ENCODE results near the gene TMCO4. TPM values are rescaled to one million over a fixed set of nuclear protein-coding genes. Genes with fewer than 3 reads are reported as not detected.

Gene TMCO4
- total RNA-seq, 1 experiment from 2014 or later: 7.2 TPM

DNA sequence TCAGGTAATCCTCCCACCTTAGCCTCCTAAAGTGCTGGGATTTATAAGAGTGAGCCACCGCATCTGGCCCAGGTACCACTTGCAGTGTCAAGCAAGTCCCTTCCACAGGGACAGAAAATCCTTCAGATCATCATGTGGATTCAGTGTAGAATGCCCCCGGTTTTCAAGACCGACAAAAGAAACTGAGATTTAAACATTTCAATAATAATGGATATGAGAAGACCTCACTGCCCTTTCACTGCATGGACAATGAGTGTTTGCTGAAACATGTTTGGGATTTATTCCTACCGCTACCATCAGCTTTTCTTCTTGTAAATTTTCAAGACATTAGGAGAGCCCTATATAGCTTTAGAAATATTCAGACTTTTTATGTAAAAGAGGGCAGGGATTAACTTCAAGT lies 93.6 kb downstream of the TMCO4 start:
- ChIA-PET CTCF (interaction anchor here (0.6 to 4.7 kb wide), 6 partner anchors 9 to 124 kb away, joined by 3 to 208 read pairs (median 8); no protein-coding TSS in a partner anchor), POLR2A (no interaction called here)
- Mint-ChIP-seq H3K27me3 (ENCODE audit: low read depth) (no peaks in the 10 kb centered on the region), H3K9me3 (no peaks in the 10 kb centered on the region), H3K4me3 (no peak overlapping the region), H3K36me3 (no peaks in the 10 kb centered on the region), H3K27ac (no peak overlapping the region), H3K4me1 (peaks cover 14% of the 10 kb centered on the region)
- DNase-seq (ENCODE audit: low spot score) (no peak), ATAC-seq (no peak)
- TF ChIP-seq, protein P1, sequence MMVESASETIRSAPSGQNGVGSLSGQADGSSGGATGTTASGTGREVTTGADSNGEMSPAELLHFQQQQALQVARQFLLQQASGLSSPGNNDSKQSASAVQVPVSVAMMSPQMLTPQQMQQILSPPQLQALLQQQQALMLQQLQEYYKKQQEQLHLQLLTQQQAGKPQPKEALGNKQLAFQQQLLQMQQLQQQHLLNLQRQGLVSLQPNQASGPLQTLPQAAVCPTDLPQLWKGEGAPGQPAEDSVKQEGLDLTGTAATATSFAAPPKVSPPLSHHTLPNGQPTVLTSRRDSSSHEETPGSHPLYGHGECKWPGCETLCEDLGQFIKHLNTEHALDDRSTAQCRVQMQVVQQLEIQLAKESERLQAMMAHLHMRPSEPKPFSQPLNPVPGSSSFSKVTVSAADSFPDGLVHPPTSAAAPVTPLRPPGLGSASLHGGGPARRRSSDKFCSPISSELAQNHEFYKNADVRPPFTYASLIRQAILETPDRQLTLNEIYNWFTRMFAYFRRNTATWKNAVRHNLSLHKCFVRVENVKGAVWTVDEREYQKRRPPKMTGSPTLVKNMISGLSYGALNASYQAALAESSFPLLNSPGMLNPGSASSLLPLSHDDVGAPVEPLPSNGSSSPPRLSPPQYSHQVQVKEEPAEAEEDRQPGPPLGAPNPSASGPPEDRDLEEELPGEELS (CRISPR knock-in tag; IDR thresholded peaks at IDR 0.05): no peak
- TF ChIP-seq, protein P2, sequence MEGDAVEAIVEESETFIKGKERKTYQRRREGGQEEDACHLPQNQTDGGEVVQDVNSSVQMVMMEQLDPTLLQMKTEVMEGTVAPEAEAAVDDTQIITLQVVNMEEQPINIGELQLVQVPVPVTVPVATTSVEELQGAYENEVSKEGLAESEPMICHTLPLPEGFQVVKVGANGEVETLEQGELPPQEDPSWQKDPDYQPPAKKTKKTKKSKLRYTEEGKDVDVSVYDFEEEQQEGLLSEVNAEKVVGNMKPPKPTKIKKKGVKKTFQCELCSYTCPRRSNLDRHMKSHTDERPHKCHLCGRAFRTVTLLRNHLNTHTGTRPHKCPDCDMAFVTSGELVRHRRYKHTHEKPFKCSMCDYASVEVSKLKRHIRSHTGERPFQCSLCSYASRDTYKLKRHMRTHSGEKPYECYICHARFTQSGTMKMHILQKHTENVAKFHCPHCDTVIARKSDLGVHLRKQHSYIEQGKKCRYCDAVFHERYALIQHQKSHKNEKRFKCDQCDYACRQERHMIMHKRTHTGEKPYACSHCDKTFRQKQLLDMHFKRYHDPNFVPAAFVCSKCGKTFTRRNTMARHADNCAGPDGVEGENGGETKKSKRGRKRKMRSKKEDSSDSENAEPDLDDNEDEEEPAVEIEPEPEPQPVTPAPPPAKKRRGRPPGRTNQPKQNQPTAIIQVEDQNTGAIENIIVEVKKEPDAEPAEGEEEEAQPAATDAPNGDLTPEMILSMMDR (IDR thresholded peaks at IDR 0.05): no peak

DNA sequence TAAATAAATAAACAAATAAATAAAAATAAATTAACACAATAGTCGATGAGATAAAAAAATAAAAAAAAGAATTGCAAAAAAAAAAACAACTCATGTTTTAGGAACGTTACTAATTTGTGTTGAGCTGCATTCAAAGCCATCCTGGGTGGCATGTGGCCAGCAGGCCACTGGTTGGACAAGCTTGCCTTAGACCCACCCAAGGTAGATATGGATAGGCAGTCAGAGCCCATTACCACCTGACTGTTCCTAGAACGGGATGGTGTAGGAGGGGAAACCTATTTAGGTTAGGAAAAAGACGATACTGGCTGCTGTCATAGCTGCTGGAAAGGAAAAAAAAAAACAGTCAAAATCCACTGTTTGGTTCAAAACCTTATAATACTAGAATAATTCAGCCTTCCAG lies 94.3 kb downstream of the TMCO4 start:
- ATAC-seq: no peak
- no peaks in the 10 kb centered on the region for H3K9me3 Mint-ChIP-seq
- H3K27me3 Mint-ChIP-seq (ENCODE audit: low read depth): no peaks in the 10 kb centered on the region
- peaks cover 14% of the 10 kb centered on the region for H3K4me1 Mint-ChIP-seq
- no peak overlapping the region for H3K27ac Mint-ChIP-seq
- H3K36me3 Mint-ChIP-seq: no peaks in the 10 kb centered on the region
- TF ChIP-seq HMGA2 (CRISPR knock-in tag; IDR thresholded peaks at IDR 0.05) (peak; percentile 85), NFATC4 (CRISPR knock-in tag; IDR thresholded peaks at IDR 0.05) (no peak)
- TF ChIP-seq, protein P3, sequence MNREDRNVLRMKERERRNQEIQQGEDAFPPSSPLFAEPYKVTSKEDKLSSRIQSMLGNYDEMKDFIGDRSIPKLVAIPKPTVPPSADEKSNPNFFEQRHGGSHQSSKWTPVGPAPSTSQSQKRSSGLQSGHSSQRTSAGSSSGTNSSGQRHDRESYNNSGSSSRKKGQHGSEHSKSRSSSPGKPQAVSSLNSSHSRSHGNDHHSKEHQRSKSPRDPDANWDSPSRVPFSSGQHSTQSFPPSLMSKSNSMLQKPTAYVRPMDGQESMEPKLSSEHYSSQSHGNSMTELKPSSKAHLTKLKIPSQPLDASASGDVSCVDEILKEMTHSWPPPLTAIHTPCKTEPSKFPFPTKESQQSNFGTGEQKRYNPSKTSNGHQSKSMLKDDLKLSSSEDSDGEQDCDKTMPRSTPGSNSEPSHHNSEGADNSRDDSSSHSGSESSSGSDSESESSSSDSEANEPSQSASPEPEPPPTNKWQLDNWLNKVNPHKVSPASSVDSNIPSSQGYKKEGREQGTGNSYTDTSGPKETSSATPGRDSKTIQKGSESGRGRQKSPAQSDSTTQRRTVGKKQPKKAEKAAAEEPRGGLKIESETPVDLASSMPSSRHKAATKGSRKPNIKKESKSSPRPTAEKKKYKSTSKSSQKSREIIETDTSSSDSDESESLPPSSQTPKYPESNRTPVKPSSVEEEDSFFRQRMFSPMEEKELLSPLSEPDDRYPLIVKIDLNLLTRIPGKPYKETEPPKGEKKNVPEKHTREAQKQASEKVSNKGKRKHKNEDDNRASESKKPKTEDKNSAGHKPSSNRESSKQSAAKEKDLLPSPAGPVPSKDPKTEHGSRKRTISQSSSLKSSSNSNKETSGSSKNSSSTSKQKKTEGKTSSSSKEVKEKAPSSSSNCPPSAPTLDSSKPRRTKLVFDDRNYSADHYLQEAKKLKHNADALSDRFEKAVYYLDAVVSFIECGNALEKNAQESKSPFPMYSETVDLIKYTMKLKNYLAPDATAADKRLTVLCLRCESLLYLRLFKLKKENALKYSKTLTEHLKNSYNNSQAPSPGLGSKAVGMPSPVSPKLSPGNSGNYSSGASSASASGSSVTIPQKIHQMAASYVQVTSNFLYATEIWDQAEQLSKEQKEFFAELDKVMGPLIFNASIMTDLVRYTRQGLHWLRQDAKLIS (CRISPR knock-in tag; IDR thresholded peaks at IDR 0.05; ENCODE audit: borderline replicate concordance): no peak
- POLR2A ChIA-PET: interaction anchor here (1.6 kb wide), 1 partner anchor 10 kb away, joined by 5 read pairs; no protein-coding TSS in a partner anchor
- CTCF ChIA-PET: interaction anchor here (0.6 to 4.7 kb wide), 22 partner anchors 9 to 347 kb away, joined by 3 to 208 read pairs (median 8); partner anchors contain the start of gene OTUD3
- no peak for DNase-seq (ENCODE audit: low spot score)
- H3K4me3 Mint-ChIP-seq: no peak overlapping the region

DNA sequence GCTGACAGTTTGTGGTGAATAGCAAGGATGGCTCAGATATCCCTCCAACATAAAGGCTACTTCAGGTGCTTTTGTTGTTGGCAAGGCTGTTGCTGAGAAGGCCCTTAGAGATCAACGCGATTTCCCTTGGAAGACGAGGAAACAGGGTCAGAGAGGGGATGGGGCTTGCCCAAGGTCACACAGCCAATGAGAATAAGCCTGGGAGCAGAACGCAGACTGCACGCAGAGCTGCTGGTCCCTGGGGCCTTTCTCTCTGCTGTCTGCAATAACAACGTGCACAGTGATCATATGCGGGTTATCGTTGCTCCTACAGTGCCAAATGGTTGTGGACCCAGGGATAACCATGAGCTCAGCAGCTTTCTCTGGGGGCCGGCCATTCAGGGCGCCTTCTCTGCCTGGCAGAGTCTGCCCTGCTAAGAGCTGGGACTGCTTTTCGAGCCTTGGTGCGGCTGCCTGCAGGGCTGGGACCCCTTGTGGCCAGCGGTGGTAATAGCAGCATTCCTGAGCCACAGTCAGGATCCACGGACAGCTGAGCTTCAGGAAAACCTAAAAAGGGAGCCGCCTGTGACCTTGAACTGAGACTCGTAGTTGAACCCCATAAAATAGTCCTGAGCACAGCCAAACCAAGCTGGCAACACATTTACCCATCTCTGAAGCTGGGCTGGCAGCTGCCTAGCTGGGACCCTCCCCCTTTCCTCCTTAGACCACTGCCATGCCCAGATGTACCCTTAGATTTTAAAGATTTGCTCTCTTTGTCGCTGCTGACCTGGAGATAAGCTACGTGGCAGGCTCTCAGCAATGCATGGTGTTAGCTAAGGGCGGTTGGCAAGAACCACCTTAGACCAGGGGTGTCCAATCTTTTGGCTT lies 95.2 kb downstream of the TMCO4 start:
- peak; percentile 90 for DNase-seq (ENCODE audit: low spot score)
- POLR2A ChIA-PET: interaction anchor here (0.9 to 1.6 kb wide), 3 partner anchors 11 to 43 kb away, joined by 3 to 5 read pairs (median 4); no protein-coding TSS in a partner anchor
- peak; percentile 93 for ATAC-seq
- TF ChIP-seq GABPB1 (CRISPR knock-in tag; IDR thresholded peaks at IDR 0.05): no peak
- TF ChIP-seq CREB1 (CRISPR knock-in tag; IDR thresholded peaks at IDR 0.05): no peak
- no peak for TF ChIP-seq ESRRA (CRISPR knock-in tag; IDR thresholded peaks at IDR 0.05; ENCODE audit: borderline replicate concordance)
- TF ChIP-seq, protein P2 (IDR thresholded peaks at IDR 0.05): peak; percentile 95
- TF ChIP-seq RELA (CRISPR knock-in tag; IDR thresholded peaks at IDR 0.05; ENCODE audit: borderline replicate concordance): no peak
- no peak for TF ChIP-seq CREM (CRISPR knock-in tag; IDR thresholded peaks at IDR 0.05)
- TF ChIP-seq IRF2 (CRISPR knock-in tag; IDR thresholded peaks at IDR 0.05; ENCODE audit: borderline replicate concordance, low read depth): no peak
- TF ChIP-seq, protein P4, sequence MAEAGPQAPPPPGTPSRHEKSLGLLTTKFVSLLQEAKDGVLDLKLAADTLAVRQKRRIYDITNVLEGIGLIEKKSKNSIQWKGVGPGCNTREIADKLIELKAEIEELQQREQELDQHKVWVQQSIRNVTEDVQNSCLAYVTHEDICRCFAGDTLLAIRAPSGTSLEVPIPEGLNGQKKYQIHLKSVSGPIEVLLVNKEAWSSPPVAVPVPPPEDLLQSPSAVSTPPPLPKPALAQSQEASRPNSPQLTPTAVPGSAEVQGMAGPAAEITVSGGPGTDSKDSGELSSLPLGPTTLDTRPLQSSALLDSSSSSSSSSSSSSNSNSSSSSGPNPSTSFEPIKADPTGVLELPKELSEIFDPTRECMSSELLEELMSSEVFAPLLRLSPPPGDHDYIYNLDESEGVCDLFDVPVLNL (CRISPR knock-in tag; IDR thresholded peaks at IDR 0.05; ENCODE audit: borderline replicate concordance, low read depth): no peak
- TF ChIP-seq RORB (CRISPR knock-in tag; IDR thresholded peaks at IDR 0.05): no peak
- peak; percentile 51; the same call in 1 of the 2 replicates for TF ChIP-seq FOXP1 (CRISPR knock-in tag; IDR thresholded peaks at IDR 0.05; ENCODE audit: borderline replicate concordance)
- no peak for TF ChIP-seq ZNF232 (CRISPR knock-in tag; IDR thresholded peaks at IDR 0.05)

More for the DNA sequence above, 95.2 kb downstream of the TMCO4 start:
- CTCF ChIA-PET: interaction anchor here (0.5 to 4.7 kb wide), 46 partner anchors 8 to 459 kb away, joined by 3 to 208 read pairs (median 5); partner anchors contain the start of gene OTUD3
- Mint-ChIP-seq H3K4me3 (peak overlapping the region; percentile 33), H3K9me3 (no peaks in the 10 kb centered on the region), H3K36me3 (no peaks in the 10 kb centered on the region), H3K27ac (no peak overlapping the region), H3K4me1 (peaks cover 14% of the 10 kb centered on the region), H3K27me3 (ENCODE audit: low read depth) (no peaks in the 10 kb centered on the region)
